Bronchial smooth muscle cell (primary cell): ENCODE measurements around the gene TOX4. TPM values are rescaled to one million over a fixed set of nuclear protein-coding genes. Genes with fewer than 3 reads are reported as not detected.

Source experiments
- total RNA-seq: library from RNA; depleted of rRNA; stranded (reverse); fragments of >200 nt; gene quantifications from 2 replicates; pipeline ENCODE4 v1.2.1, GENCODE V29; 2014

TOX4 gene
- 20.2 and 31.8 TPM in 2 replicates for total RNA-seq

DNA sequence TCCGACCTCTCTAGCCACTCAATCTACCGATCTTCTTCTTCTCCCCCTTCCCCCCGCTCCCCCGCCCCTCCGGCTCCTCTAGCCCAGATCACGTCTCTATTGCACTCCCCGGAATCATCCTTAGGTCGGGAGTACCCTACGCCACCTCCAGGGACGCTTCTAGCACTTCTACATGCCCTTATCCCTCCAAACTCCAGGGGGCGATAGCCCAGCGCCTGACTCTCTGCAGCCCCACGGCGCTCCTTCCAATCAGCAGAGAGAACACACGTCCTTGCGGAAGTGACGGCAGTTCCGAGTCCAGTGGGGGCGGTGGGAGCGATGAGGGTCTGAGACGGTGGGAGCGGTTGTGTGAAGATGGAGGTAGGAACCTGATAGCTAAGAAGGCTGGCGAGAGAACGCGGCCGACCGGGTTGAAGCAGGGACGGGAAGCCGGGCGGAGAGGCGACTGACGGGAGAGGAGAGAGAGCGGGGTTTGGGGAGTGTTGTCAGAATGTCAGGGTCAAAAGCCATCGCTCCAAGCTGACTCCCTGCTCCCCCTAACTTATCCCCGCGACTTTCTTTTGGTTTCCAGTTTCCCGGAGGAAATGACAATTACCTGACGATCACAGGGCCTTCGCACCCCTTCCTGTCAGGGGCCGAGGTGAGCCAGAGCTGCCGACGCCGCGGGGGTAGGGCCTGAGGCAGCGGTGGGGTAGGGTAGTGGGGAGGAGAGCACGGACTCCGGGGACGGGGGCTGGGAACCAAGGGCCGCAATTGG lies at the start of gene TOX4, which contains the start of gene RAB2B:
TOX4 (plus strand) TSS at position 271 of the 757 bp plus-strand sequence; CDS start at position 355, 84 bp downstream.
RAB2B (minus strand) TSS at position 35 of the 757 bp plus-strand sequence. CDS start 87 bp downstream, outside the sequence.

DNA sequence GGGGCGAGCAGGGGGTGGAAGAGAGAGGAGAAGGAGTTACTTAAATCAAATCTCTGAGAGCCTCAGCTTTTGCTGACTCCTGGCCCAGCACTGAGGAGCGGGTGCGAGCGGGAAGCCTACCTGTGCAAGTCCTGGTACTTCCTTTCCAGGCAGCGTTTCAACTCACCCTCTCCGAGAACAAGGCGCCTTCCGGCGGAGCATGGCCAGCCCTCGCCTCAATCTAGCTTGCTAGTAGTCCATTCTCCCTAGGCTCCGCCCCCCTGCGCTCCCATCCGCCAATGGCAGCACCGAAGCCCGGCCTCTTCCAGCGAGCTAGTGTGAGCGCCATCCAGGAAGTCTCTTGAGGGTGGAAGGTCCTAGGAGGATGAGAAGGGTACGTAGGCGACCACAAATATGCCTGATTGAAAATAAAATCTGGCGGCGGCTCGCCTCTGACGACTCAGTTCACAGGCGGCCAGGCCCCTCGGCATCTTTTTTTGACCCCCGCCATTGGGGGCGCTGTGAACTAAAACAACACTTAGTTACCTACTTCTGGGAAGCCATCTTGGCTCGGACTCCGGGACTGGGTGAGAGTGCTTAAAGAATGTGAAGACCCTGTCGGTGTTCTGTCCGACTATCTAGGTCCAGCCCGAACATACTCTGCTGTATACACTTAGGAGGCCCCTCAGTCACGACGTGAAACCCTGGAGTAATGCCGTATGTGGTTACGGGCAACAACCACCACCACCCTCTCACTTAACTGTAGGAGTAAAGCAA lies 20.9 kb upstream of the TOX4 start, which contains the start of gene CHD8:
CHD8 (minus strand) TSS at position 212 of the 756 bp plus-strand sequence. CDS start 24,480 bp downstream, outside the sequence.

DNA sequence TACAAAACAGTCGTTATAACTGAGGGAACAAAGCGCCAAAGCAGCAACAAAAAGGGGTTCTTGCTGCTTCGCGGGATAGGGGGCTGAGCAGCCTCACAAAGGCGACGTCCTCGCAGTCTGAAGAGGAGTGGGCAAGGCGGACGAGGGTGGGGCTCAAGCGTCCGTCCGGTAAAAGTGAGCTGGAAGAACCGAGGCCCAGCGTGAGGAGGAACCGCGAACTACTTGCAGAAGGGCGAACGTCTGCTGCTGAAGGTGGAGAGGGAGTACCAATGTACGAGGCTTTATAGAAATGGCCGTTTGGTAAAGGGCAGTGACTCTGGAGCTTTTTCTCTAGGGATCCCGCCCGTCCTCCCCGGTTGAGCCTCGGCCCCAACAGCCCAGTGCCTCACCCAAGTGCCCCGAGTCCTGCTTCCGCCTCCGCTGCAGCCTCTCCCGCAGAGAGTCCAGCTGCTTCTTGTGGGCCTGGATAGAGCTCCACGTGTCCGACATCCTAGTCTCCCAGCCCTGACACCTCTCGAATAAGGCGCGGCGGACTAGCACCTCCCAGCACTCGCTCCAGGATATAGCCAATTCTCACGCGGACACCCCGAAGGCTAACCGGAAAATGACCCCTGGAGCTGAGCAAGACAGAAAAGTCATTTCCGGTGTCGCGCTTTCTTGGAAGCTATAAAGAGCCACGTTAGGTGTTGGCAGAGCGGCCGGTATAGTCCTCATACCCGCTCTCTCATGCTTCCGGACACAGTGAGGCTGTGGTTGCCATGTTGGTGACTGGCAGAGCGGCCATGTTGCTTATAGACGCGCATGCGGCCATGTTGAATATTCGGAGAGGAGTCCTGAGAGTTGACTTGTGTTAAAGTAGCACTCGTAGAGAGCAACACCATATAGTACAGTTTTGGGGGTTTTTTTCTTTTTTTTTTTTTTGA lies 34.0 kb downstream of the TOX4 start, which contains the start of gene METTL3:
METTL3 (minus strand) TSS at position 606 of the 923 bp plus-strand sequence; CDS start at position 489, 117 bp downstream.

DNA sequence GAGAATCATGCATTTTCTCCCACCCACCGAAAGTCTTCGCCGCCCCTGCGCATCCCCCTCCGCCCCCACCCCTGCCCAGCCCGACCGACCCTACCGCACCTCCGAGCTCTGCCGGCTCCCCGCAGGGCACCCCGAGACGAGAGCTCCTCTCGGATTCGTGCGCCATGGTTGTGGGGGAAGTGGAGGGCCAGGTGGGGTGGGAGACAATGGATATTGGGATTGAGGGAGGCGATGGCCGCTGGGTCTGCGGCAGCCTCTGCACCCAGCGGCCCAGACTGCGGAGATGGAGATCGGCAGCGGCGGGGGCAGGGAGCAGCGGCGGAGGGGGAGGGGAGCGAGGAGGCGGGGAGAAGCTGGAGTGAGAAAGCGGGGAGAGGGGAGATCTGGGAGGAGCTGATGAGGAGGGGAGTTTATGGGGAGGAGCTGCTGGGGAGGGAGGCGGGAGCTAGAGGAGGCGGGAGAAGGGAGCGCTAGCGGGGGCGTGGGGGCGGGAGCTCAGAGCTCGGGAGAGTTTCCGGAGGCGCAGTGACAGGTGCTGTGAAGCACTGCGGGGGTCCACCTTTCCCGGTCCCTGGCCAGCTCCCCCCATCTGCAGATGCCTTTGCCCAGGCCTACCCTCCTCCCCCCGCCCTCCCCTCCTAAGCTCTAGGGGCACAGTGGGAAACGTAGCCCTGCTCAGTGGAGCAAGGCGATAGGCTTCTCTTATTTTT lies 49.1 kb downstream of the TOX4 start, which contains the start of gene SALL2:
SALL2 (minus strand) TSS at position 385 of the 710 bp plus-strand sequence; CDS start at position 166, 219 bp downstream.

Other genes with a start within 250 kb of the TOX4 start
- gene HNRNPC, start 207.8 kb upstream of the TOX4 start, total RNA-seq = 581 and 824 TPM in 2 replicates
- gene RPGRIP1, start 197.1 kb upstream of the TOX4 start, total RNA-seq = 0.16 TPM in 1 of 2 replicates, not detected in the other
- 61.8 and 70.7 TPM in 2 replicates for gene SUPT16H, start 93.2 kb upstream of the TOX4 start, total RNA-seq
- gene CHD8, start 21.1 kb upstream of the TOX4 start, total RNA-seq = 41.5 and 42.3 TPM in 2 replicates
- gene RAB2B, start 236 bp upstream of the TOX4 start, total RNA-seq = 16.9 and 26.6 TPM in 2 replicates
- 36.7 and 54.0 TPM in 2 replicates for gene METTL3, start 34.1 kb downstream of the TOX4 start, total RNA-seq
- gene SALL2, start 49.2 kb downstream of the TOX4 start, total RNA-seq = 2.9 and 3.6 TPM in 2 replicates
- gene OR10G3, start 102.9 kb downstream of the TOX4 start, total RNA-seq = not detected in 2 replicates
- not detected in 2 replicates for gene OR10G2, start 157.7 kb downstream of the TOX4 start, total RNA-seq
- gene OR4E2, start 176.6 kb downstream of the TOX4 start, total RNA-seq = not detected in 2 replicates
- gene OR4E1, start 196.6 kb downstream of the TOX4 start, total RNA-seq = not detected in 2 replicates